ENCODE results near the gene YEATS4.

- TF ChIP-seq POLR2A (IDR thresholded peaks at IDR 0.05) (no peak), CTCF (IDR thresholded peaks at IDR 0.05) (no peak)
These were observed 5.4 kb upstream of the YEATS4 start for GRCh38 chr12:69354172-69354555.

Data from lower leg skin (tissue), 3 donors.